Aorta (tissue), 5 donors: ENCODE measurements around the gene CSH1. TPM values are rescaled to one million over a fixed set of nuclear protein-coding genes. Genes with fewer than 3 reads are reported as not detected.

Experiments used
- ATAC-seq: fragments of 200-7000 bp; cut with Tn5 transposase; one replicate; pipeline ENCODE4 v1.9.1; 2022; ENCODE audit warnings: moderate library complexity; ENCODE audit not compliant: low FRiP score
- DNase-seq, 2 donors: peaks; one replicate each; pipeline ENCODE4 v3.0.0-alpha.2; 2020
- H3K27ac ChIP-seq, 2 donors: one replicate each; pipeline ENCODE4 v1.5.1; 2013; ENCODE audit warnings: low read length in 2 of 2, mild to moderate bottlenecking in 2 of 2, moderate library complexity in 2 of 2, control low read depth in 1 of 2, inconsistent platforms in 1 of 2, low read depth in 1 of 2
- H3K27me3 ChIP-seq, 2 donors: one replicate each; pipeline ENCODE4 v1.6.1; 2013; ENCODE audit warnings: control low read depth in 1 of 2, low read length in 1 of 2, mild to moderate bottlenecking in 1 of 2, moderate library complexity in 1 of 2; ENCODE audit not compliant: insufficient read depth in 2 of 2, control insufficient read depth in 1 of 2
- H3K36me3 ChIP-seq, 2 donors: one replicate each; pipeline ENCODE4 v1.6.1; 2013; ENCODE audit warnings: control low read depth in 1 of 2, low read length in 1 of 2, mild to moderate bottlenecking in 1 of 2; ENCODE audit not compliant: insufficient read depth in 2 of 2, control insufficient read depth in 1 of 2
- H3K4me1 ChIP-seq, 2 donors: one replicate each; pipeline ENCODE4 v1.6.1; 2013; ENCODE audit warnings: low read length in 2 of 2, control low read depth in 1 of 2, mild to moderate bottlenecking in 1 of 2, moderate library complexity in 1 of 2; ENCODE audit not compliant: insufficient read depth in 2 of 2, control insufficient read depth in 1 of 2
- H3K4me3 ChIP-seq, 2 donors: one replicate each; pipeline ENCODE4 v1.5.1; 2013; ENCODE audit warnings: low read length in 2 of 2, control low read depth in 1 of 2, mild to moderate bottlenecking in 1 of 2
- H3K9me3 ChIP-seq: one replicate; pipeline ENCODE4 v1.6.1; 2013; ENCODE audit warnings: mild to moderate bottlenecking, low read length; ENCODE audit not compliant: control insufficient read depth
- WGBS, 2 donors: extraction: QIAGEN DNeasy Blood & Tissue Kit; methylation state at CpG; one replicate each; pipeline ENCODE4 v1.1.7; 2013; 5-methylcytosine and 5-hydroxymethylcytosine counted together
- intact Hi-C, 2 donors: fragments of 100-400 bp; cut with DNase I; formaldehyde crosslinking; loops; one replicate each; pipeline versions ENCODE4 v1.14.2 to v1.15.0; 2022
- polyA plus RNA-seq, 2 donors: library from polyadenylated mRNA; stranded (reverse); fragments of 200-250 nt; gene quantifications; one replicate each; pipeline ENCODE4 v1.2.3, GENCODE V29; 2013
- total RNA-seq, 2 donors: library from RNA; stranded (reverse); fragmentation: NEBNext Ultra II Directional; extraction: Animal tissue kit (Norgen Biotek cat#: 25700); gene quantifications; one replicate each; pipeline ENCODE4 v1.2.1, GENCODE V29; 2021
- donor health status: healthy with polysubstance abuse.
- donor health status: Bipolar disorder and iron deficiency.
- donor health status: DM: no; HTN: no; CAD: no.
- donor health status: DM: no; HTN: no; CAD: no.
- donor health status: DM: yes; HTN: yes; CAD: no.

Gene CSH1
- total and polyA plus RNA-seq, 4 donors = not detected

GRCh38 chr17:63939884-63940283 lies 43.5 kb upstream of the CSH1 start:
- DNase-seq = no peak
- Histone ChIP-seq H3K27me3 (no peaks in the 10 kb centered on the region), H3K4me1 (no peaks in the 10 kb centered on the region), H3K9me3 (no peaks in the 10 kb centered on the region), H3K4me3 (no peak overlapping the region), H3K27ac (no peak overlapping the region), H3K36me3 (no peaks in the 10 kb centered on the region)
- intact Hi-C loops = no loop called here
- no peak for ATAC-seq
- WGBS, 2 donors = 81% methylated on average over 5 to 6 of the region's 6 CpGs

- Histone ChIP-seq H3K36me3 (no peaks in the 10 kb centered on the region), H3K4me3 (no peak overlapping the region), H3K27me3 (no peaks in the 10 kb centered on the region), H3K4me1 (no peaks in the 10 kb centered on the region), H3K9me3 (no peaks in the 10 kb centered on the region), H3K27ac (no peak overlapping the region)
- ATAC-seq (no peak), DNase-seq (no peak)
- 93 to 94% methylated on average over 9 of the region's 9 CpGs for WGBS, 2 donors
- intact Hi-C loops = no loop called here
Measured at GRCh38 chr17:63939401-63939800, 43.0 kb upstream of the CSH1 start.

GRCh38 chr17:63937920-63938319 lies 41.5 kb upstream of the CSH1 start:
- Histone ChIP-seq H3K9me3 (no peaks in the 10 kb centered on the region), H3K27ac (no peak overlapping the region), H3K4me3 (no peak overlapping the region), H3K27me3 (no peaks in the 10 kb centered on the region), H3K4me1 (no peaks in the 10 kb centered on the region), H3K36me3 (no peaks in the 10 kb centered on the region)
- ATAC-seq (no peak), DNase-seq (no peak)
- intact Hi-C loops = no loop called here
- WGBS, 2 donors = 88 to 93% methylated on average over 4 of the region's 4 CpGs

GRCh38 chr17:63937319-63937718 lies 40.9 kb upstream of the CSH1 start:
- Histone ChIP-seq H3K27ac (no peak overlapping the region), H3K36me3 (no peaks in the 10 kb centered on the region), H3K9me3 (no peaks in the 10 kb centered on the region), H3K27me3 (no peaks in the 10 kb centered on the region), H3K4me3 (no peak overlapping the region), H3K4me1 (no peaks in the 10 kb centered on the region)
- ATAC-seq (no peak), DNase-seq (no peak)
- WGBS, 2 donors = 85 to 90% methylated on average over 6 of the region's 6 CpGs
- intact Hi-C loops = no loop called here

GRCh38 chr17:63934183-63935112 lies 38.1 kb upstream of the CSH1 start:
- DNase-seq = no peak
- intact Hi-C loops = no loop called here
- no peaks in the 10 kb centered on the region for H3K9me3 ChIP-seq

GRCh38 chr17:63933598-63933997 lies 37.2 kb upstream of the CSH1 start:
- no peaks in the 10 kb centered on the region for H3K27me3 ChIP-seq
- H3K4me3 ChIP-seq = no peak overlapping the region
- intact Hi-C loops = no loop called here
- no peaks in the 10 kb centered on the region for H3K4me1 ChIP-seq
- no peaks in the 10 kb centered on the region for H3K36me3 ChIP-seq
- no peak for ATAC-seq
- H3K9me3 ChIP-seq = no peaks in the 10 kb centered on the region
- no peak for DNase-seq
- 93 to 96% methylated on average over 8 of the region's 8 CpGs for WGBS, 2 donors
- H3K27ac ChIP-seq = no peak overlapping the region

More at GRCh38 chr17:63934183-63935112, 38.1 kb upstream of the CSH1 start:
- no peaks in the 10 kb centered on the region for H3K27me3 ChIP-seq
- 80 to 82% methylated on average over 21 of the region's 21 CpGs for WGBS, 2 donors
- H3K4me1 ChIP-seq = no peaks in the 10 kb centered on the region
- H3K4me3 ChIP-seq = no peak overlapping the region
- H3K27ac ChIP-seq = no peak overlapping the region
- no peaks in the 10 kb centered on the region for H3K36me3 ChIP-seq
- no peak for ATAC-seq

- H3K4me3 ChIP-seq = no peak overlapping the region
- intact Hi-C loops = no loop called here
- H3K9me3 ChIP-seq = no peaks in the 10 kb centered on the region
- no peaks in the 10 kb centered on the region for H3K4me1 ChIP-seq
- ATAC-seq (no peak), DNase-seq (no peak)
- H3K27me3 ChIP-seq = no peaks in the 10 kb centered on the region
- 96 to 98% methylated on average over 4 of the region's 4 CpGs for WGBS, 2 donors
- no peaks in the 10 kb centered on the region for H3K36me3 ChIP-seq
- H3K27ac ChIP-seq = no peak overlapping the region
Measured at GRCh38 chr17:63932721-63933120, 36.3 kb upstream of the CSH1 start.

- Histone ChIP-seq H3K9me3 (no peaks in the 10 kb centered on the region), H3K4me1 (no peaks in the 10 kb centered on the region), H3K36me3 (no peaks in the 10 kb centered on the region), H3K27me3 (no peaks in the 10 kb centered on the region), H3K4me3 (no peak within 1 kb of the TSS), H3K27ac (no peak within 1 kb of the TSS)
- intact Hi-C loops = no loop called here
- DNase-seq (no peak), ATAC-seq (no peak)
- 78 to 79% methylated on average over 17 to 19 of the region's 19 CpGs for WGBS, 2 donors
Measured at GRCh38 chr17:63931981-63932561, 35.7 kb upstream of the CSH1 start, which contains the start of gene CD79B. Gene CD79B, minus strand, starts transcription at chr17:63932331. Its CDS starts 70 bp downstream, at chr17:63932261.
